Astrocyte (in vitro differentiated cells and primary cell): ENCODE data around the gene GRM4. TPM values are rescaled to one million over a fixed set of nuclear protein-coding genes. Genes with fewer than 3 reads are reported as not detected.

Experiments used
- DNase-seq: peaks from one replicate; pipeline ENCODE4 v3.0.0-alpha.2; 2010; ENCODE audit warnings: low read depth
- FAIRE-seq: peaks from 2 replicates; lab custom pipeline; 2011; peaks lifted over from hg19 to GRCh38; lab: Jason Lieb, UNC
- H2AFZ ChIP-seq: 2 replicates; pipeline ENCODE4 v1.6.0; 2012; ENCODE audit warnings: low read depth, low read length, inconsistent platforms
- H3K27ac ChIP-seq: 2 replicates; pipeline ENCODE4 v1.5.1; 2011; ENCODE audit warnings: low read depth, low read length, inconsistent platforms
- H3K27me3 ChIP-seq: 2 replicates; pipeline ENCODE4 v1.6.0; 2011; ENCODE audit warnings: low read length, inconsistent platforms; ENCODE audit not compliant: insufficient read depth
- H3K36me3 ChIP-seq: 2 replicates; pipeline ENCODE4 v1.5.1; 2011; ENCODE audit warnings: low read length, inconsistent platforms; ENCODE audit not compliant: insufficient read depth
- H3K4me1 ChIP-seq: 2 replicates; pipeline ENCODE4 v1.5.1; 2011; ENCODE audit warnings: low read length, inconsistent platforms; ENCODE audit not compliant: insufficient read depth
- H3K4me2 ChIP-seq: 2 replicates; pipeline ENCODE4 v1.6.0; 2012; ENCODE audit warnings: low read length, inconsistent platforms
- H3K4me3 ChIP-seq: 2 replicates; pipeline ENCODE4 v1.5.1; 2011; ENCODE audit warnings: low read depth, mild to moderate bottlenecking, low read length, inconsistent platforms; ENCODE audit not compliant: insufficient read depth
- H3K79me2 ChIP-seq: 2 replicates; pipeline ENCODE4 v1.6.0; 2012; ENCODE audit warnings: mild to moderate bottlenecking, low read length, inconsistent platforms; ENCODE audit not compliant: insufficient read depth
- H3K9ac ChIP-seq: 2 replicates; pipeline ENCODE4 v1.6.0; 2012; ENCODE audit warnings: mild to moderate bottlenecking, low read length, inconsistent platforms
- H3K9me3 ChIP-seq: 2 replicates; pipeline ENCODE4 v1.5.1; 2012; ENCODE audit warnings: low read depth, mild to moderate bottlenecking, low read length, inconsistent platforms; ENCODE audit not compliant: insufficient read depth
- H4K20me1 ChIP-seq: 2 replicates; pipeline ENCODE4 v1.6.0; 2012; ENCODE audit warnings: low read length, inconsistent platforms; ENCODE audit not compliant: insufficient read depth
- H3K27ac Mint-ChIP-seq: one replicate; pipeline ENCODE4 v1.8.0; 2021; ENCODE audit warnings: mild to moderate bottlenecking, mixed read lengths; ENCODE audit not compliant: unreplicated experiment
- H3K27me3 Mint-ChIP-seq: one replicate; pipeline ENCODE4 v1.8.0; 2021; ENCODE audit warnings: low read depth, mixed read lengths; ENCODE audit not compliant: unreplicated experiment
- H3K36me3 Mint-ChIP-seq: one replicate; pipeline ENCODE4 v1.8.0; 2021; ENCODE audit warnings: low read depth, mixed read lengths; ENCODE audit not compliant: unreplicated experiment
- H3K4me1 Mint-ChIP-seq: one replicate; pipeline ENCODE4 v1.8.0; 2021; ENCODE audit warnings: low read depth, mixed read lengths; ENCODE audit not compliant: unreplicated experiment
- H3K4me3 Mint-ChIP-seq: one replicate; pipeline ENCODE4 v1.8.0; 2021; ENCODE audit warnings: mild to moderate bottlenecking, moderate library complexity, mixed read lengths; ENCODE audit not compliant: unreplicated experiment
- H3K9me3 Mint-ChIP-seq: one replicate; pipeline ENCODE4 v1.8.0; 2021; ENCODE audit warnings: mild to moderate bottlenecking, mixed read lengths; ENCODE audit not compliant: unreplicated experiment
- EZH2 ChIP-seq: IDR thresholded peaks from 2 replicates; pipeline ENCODE4 v1.6.1; 2012; ENCODE audit warnings: mild to moderate bottlenecking, low read length, inconsistent platforms; ENCODE audit not compliant: insufficient read depth
- total RNA-seq: library from RNA; stranded (reverse); gene quantifications from 2 replicates; pipeline ENCODE4 v1.2.1, GENCODE V29; 2021
- TF ChIP-seq, protein P1 (sequence below): IDR thresholded peaks from 2 replicates; pipeline ENCODE4 v1.5.1; 2011; ENCODE audit warnings: low read depth, mild to moderate bottlenecking, inconsistent platforms, low read length, moderate library complexity; ENCODE audit not compliant: insufficient read depth

GRM4 gene
- total RNA-seq, 1 donor from 2014 or later = 0.30 TPM

GRCh38 chr6:33978412-33979150 is 167.3 kb downstream of the GRM4 start:
- Histone ChIP-seq H3K4me2 (no peak overlapping the region), H3K9ac (no peak overlapping the region), H3K9me3 (no peaks in the 10 kb centered on the region), H3K79me2 (no peaks in the 10 kb centered on the region), H3K36me3 (no peaks in the 10 kb centered on the region), H3K4me1 (no peaks in the 10 kb centered on the region), H2AFZ (no peak overlapping the region), H4K20me1 (no peaks in the 10 kb centered on the region), H3K4me3 (no peak overlapping the region), H3K27me3 (peaks cover 19% of the 10 kb centered on the region), H3K27ac (no peak overlapping the region)
- DNase-seq = no peak
- no peak overlapping the region for H3K27ac Mint-ChIP-seq
- H3K9me3 Mint-ChIP-seq = no peaks in the 10 kb centered on the region
- H3K4me3 Mint-ChIP-seq = no peak overlapping the region
- no peak for FAIRE-seq
- peaks cover 45% of the 10 kb centered on the region for H3K27me3 Mint-ChIP-seq
- no peak for TF ChIP-seq EZH2
- TF ChIP-seq, protein P1, sequence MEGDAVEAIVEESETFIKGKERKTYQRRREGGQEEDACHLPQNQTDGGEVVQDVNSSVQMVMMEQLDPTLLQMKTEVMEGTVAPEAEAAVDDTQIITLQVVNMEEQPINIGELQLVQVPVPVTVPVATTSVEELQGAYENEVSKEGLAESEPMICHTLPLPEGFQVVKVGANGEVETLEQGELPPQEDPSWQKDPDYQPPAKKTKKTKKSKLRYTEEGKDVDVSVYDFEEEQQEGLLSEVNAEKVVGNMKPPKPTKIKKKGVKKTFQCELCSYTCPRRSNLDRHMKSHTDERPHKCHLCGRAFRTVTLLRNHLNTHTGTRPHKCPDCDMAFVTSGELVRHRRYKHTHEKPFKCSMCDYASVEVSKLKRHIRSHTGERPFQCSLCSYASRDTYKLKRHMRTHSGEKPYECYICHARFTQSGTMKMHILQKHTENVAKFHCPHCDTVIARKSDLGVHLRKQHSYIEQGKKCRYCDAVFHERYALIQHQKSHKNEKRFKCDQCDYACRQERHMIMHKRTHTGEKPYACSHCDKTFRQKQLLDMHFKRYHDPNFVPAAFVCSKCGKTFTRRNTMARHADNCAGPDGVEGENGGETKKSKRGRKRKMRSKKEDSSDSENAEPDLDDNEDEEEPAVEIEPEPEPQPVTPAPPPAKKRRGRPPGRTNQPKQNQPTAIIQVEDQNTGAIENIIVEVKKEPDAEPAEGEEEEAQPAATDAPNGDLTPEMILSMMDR = no peak
- H3K4me1 Mint-ChIP-seq = no peaks in the 10 kb centered on the region
- no peaks in the 10 kb centered on the region for H3K36me3 Mint-ChIP-seq

DNA sequence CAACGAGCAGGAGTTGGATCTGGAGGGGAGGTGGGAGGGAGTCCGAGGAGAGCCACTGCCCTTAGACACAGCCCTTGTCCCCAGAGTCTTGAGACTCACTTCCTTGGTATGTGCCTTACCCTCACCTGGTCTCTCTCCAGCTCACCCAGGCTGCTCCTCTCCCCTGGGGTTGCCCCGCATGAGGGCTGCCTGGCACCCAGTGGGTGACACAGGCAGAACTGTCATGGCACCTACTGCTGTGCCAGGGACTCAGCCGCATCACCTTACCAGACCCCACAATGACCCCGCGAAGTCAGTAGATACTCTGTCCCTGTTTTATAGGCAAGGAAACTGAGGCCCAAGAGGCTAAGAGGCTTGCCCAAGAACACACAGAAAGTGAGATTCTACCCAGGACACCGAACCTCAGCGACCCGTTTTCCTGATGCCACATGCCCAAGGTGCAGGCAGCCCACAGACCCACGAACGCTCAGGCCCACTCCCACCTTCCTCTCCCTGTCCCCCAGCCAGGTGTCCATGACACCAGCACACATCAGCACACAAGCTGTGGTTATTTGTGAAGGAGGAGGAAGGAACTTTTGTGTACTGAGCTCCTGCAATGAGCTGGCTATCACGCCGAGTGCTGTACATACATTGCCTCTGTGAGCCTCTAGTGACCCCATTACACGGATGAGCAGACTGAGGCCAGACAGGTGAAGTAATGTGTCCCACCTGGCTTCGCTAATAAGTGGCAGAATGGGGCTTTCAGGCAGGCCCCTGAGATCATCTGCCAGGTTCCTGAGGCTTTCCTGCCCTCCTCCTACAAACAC is 168.1 kb downstream of the GRM4 start:
- H3K27ac ChIP-seq = no peak overlapping the region
- Mint-ChIP-seq H3K9me3 (no peaks in the 10 kb centered on the region), H3K4me3 (no peak overlapping the region), H3K27me3 (peaks cover 41% of the 10 kb centered on the region), H3K36me3 (no peaks in the 10 kb centered on the region), H3K4me1 (no peaks in the 10 kb centered on the region), H3K27ac (no peak overlapping the region)
- H2AFZ ChIP-seq = no peak overlapping the region
- no peaks in the 10 kb centered on the region for H3K79me2 ChIP-seq
- DNase-seq = no peak
- H3K27me3 ChIP-seq = peaks cover 19% of the 10 kb centered on the region
- no peaks in the 10 kb centered on the region for H3K4me1 ChIP-seq
- no peaks in the 10 kb centered on the region for H3K9me3 ChIP-seq
- no peaks in the 10 kb centered on the region for H4K20me1 ChIP-seq
- TF ChIP-seq, protein P1 = no peak
- no peak for TF ChIP-seq EZH2
- no peak overlapping the region for H3K4me3 ChIP-seq
- FAIRE-seq = no peak
- no peak overlapping the region for H3K4me2 ChIP-seq
- no peaks in the 10 kb centered on the region for H3K36me3 ChIP-seq
- no peak overlapping the region for H3K9ac ChIP-seq
